Osteoblast (primary cell): ENCODE measurements around the gene PROP1. TPM values are rescaled to one million over a fixed set of nuclear protein-coding genes. Genes with fewer than 3 reads are reported as not detected.
"Not testable (repeated sequence)": the region's sequence is repeated elsewhere in the genome, so short reads cannot be mapped to it uniquely, and the experiment has no call there.

ENCODE experiments used
- DNase-seq: peaks from one replicate; pipeline ENCODE4 v3.0.0; 2011; ENCODE audit warnings: low spot score, mixed read lengths; ENCODE audit not compliant: insufficient read length; ENCODE audit errors: missing footprints
- H2AFZ ChIP-seq: 2 replicates; pipeline ENCODE4 v1.6.0; 2011; ENCODE audit warnings: mild to moderate bottlenecking, low read length
- H3K27ac ChIP-seq: 2 replicates; pipeline ENCODE4 v1.5.1; 2011; ENCODE audit warnings: mild to moderate bottlenecking, low read depth, low read length, moderate library complexity
- H3K27me3 ChIP-seq: 2 replicates; pipeline ENCODE4 v1.6.0; 2012; ENCODE audit warnings: mild to moderate bottlenecking, control low read depth, inconsistent platforms, low read length, moderate library complexity; ENCODE audit not compliant: insufficient read depth
- H3K36me3 ChIP-seq: 2 replicates; pipeline ENCODE4 v1.5.1; 2011; ENCODE audit warnings: mild to moderate bottlenecking, low read length, control low read depth, moderate library complexity; ENCODE audit not compliant: insufficient read depth
- H3K4me1 ChIP-seq: 2 replicates; pipeline ENCODE4 v1.5.1; 2011; ENCODE audit warnings: mild to moderate bottlenecking, low read length, control low read depth, moderate library complexity; ENCODE audit not compliant: insufficient read depth
- H3K4me2 ChIP-seq: 2 replicates; pipeline ENCODE4 v1.6.0; 2011; ENCODE audit warnings: mild to moderate bottlenecking, low read length; ENCODE audit not compliant: insufficient read depth
- H3K4me3 ChIP-seq: fragments of 200-600 bp; sonication (generic); 3 replicates; pipeline ENCODE4 v1.5.1; 2012; ENCODE audit warnings: mild to moderate bottlenecking, low read length, inconsistent platforms; ENCODE audit not compliant: insufficient read depth
- H3K79me2 ChIP-seq: 2 replicates; pipeline ENCODE4 v1.6.0; 2012; ENCODE audit warnings: mild to moderate bottlenecking, low read length, control low read depth, inconsistent platforms; ENCODE audit not compliant: insufficient read depth
- H3K9me3 ChIP-seq: 2 replicates; pipeline ENCODE4 v1.5.1; 2011; ENCODE audit warnings: low read depth, low read length, control low read depth
- H4K20me1 ChIP-seq: 2 replicates; pipeline ENCODE4 v1.6.0; 2012; ENCODE audit warnings: mild to moderate bottlenecking, low read length, control low read depth; ENCODE audit not compliant: insufficient read depth
- CTCF ChIP-seq: IDR thresholded peaks from 2 replicates; pipeline ENCODE4 v1.5.1; 2011; ENCODE audit warnings: mild to moderate bottlenecking, low read depth, low read length, moderate library complexity; ENCODE audit errors: extremely low read depth
- total RNA-seq: library from RNA; depleted of rRNA; stranded (reverse); fragments of >200 nt; gene quantifications from 2 replicates; pipeline ENCODE4 v1.2.3, GENCODE V29; 2012

The PROP1 gene
- not detected in 2 replicates for total RNA-seq

DNA sequence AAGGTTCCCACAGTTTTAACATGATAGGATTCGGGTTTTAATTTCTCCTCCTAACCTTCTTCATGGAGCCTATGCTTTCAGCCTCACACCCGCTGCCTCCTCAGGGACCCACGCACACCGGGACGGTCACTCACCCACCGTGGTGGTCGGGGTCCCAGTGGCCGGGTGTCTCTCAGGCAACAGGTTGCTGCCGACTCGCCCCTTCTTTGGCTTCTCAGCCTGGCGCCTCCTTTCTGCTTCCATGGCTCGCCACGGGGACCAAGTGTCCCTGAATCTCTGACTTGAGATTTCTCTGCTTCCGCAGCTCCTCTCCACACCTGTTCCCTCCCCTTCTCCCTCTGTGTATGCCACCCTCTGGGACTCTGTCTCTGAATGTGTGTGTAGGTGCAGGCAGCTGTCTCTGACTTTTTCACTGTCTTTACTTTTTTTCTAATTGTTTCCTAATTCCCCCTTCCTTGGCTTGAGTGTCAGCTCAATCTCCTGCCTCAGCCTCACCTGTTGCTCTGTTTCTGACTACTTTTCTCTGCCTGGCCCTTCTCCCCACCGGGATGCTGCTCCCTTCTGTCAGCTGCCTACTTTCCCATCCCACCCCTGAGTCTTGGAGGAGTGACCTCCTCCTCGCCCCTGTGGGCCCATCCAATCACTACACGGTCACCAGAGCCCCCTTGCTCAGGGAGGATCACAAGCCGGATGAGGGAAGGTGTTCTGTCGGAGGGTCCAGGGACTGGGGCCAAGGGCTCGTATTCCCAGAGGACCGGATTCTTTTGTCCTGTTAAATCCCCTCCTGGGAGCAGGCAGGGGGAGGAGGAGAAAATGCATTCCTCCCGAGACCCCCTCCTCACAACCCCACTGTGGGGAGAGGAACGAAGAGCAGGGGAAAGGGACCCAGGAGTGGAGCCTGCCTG lies at the start of gene PROP1:
TSS of gene PROP1 (minus strand) at position 552 of the 905 bp plus-strand sequence. CDS start at position 243, 309 bp downstream.
- TF ChIP-seq CTCF = no peak

GRCh38 chr5:178019379-178020030 lies 23.5 kb upstream of the PROP1 start:
- H3K36me3 ChIP-seq, H3K9me3 ChIP-seq, H2AFZ ChIP-seq, H3K4me1 ChIP-seq, H4K20me1 ChIP-seq, H3K79me2 ChIP-seq, H3K4me2 ChIP-seq, H3K4me3 ChIP-seq, H3K27ac ChIP-seq, H3K27me3 ChIP-seq, DNase-seq: not testable (repeated sequence)

More for the DNA sequence above, at the start of gene PROP1:
- no peak within 1 kb of the TSS for H3K4me2 ChIP-seq
- DNase-seq = peak; percentile 76
- no peak within 1 kb of the TSS for H2AFZ ChIP-seq
- no peaks in the 10 kb centered on the region for H3K79me2 ChIP-seq
- H4K20me1 ChIP-seq = no peaks in the 10 kb centered on the region
- no peak within 1 kb of the TSS for H3K27ac ChIP-seq
- H3K27me3 ChIP-seq = peaks cover 11% of the 10 kb centered on the region
- no peaks in the 10 kb centered on the region for H3K9me3 ChIP-seq
- H3K36me3 ChIP-seq = no peaks in the 10 kb centered on the region
- H3K4me1 ChIP-seq = no peaks in the 10 kb centered on the region
- no peak within 1 kb of the TSS for H3K4me3 ChIP-seq

- DNase-seq, H3K79me2 ChIP-seq, H3K27ac ChIP-seq, H3K4me1 ChIP-seq, H3K36me3 ChIP-seq, H3K9me3 ChIP-seq, H3K27me3 ChIP-seq, H2AFZ ChIP-seq, H3K4me2 ChIP-seq, H4K20me1 ChIP-seq, H3K4me3 ChIP-seq: not testable (repeated sequence)
Measured at GRCh38 chr5:178012758-178013157, 16.7 kb upstream of the PROP1 start.

DNA sequence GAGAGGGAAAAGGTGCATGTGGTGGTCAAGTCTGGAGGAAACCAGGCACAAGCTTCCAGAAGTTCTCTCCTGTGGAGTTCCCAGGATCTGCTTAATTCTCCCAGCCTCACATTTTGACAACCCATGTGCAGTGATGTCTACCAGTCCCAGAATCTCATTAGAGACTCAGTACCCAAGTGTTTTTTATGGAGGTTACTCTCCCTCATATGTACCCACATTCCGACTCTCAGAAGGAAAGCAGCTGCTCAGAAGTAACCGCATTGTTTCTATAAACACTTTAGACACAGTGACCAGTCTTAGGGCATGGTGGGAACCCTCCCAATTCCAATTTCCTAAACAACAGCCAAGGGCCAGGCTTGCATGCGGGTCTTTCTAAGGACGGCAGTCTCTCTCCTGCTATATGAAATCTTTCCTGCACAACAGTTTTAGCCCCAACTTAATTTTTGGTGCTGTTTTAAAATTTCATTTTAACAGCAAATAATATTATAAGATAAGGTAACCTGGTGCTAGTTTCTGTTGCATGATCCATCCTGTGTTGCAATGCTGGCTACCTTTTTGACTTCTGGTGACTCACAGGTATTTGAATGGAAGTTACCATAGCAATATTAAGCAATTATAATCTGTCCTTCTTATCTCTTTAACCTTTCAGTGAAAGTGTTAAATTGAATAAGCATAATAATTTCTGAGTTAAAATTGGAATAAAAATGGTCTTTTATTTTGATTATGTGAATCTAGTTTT lies 15.9 kb upstream of the PROP1 start:
- H3K27ac ChIP-seq, H4K20me1 ChIP-seq, H3K36me3 ChIP-seq, H3K4me1 ChIP-seq, H3K79me2 ChIP-seq, DNase-seq, H3K27me3 ChIP-seq, H3K4me2 ChIP-seq, H2AFZ ChIP-seq, H3K9me3 ChIP-seq, H3K4me3 ChIP-seq: not testable (repeated sequence)

- H3K27me3 ChIP-seq, H4K20me1 ChIP-seq, H3K9me3 ChIP-seq, DNase-seq, H3K27ac ChIP-seq, H3K79me2 ChIP-seq, H3K36me3 ChIP-seq, H3K4me1 ChIP-seq, H2AFZ ChIP-seq, H3K4me3 ChIP-seq, H3K4me2 ChIP-seq: not testable (repeated sequence)
Measured at GRCh38 chr5:178007272-178007671, 11.2 kb upstream of the PROP1 start.

DNA sequence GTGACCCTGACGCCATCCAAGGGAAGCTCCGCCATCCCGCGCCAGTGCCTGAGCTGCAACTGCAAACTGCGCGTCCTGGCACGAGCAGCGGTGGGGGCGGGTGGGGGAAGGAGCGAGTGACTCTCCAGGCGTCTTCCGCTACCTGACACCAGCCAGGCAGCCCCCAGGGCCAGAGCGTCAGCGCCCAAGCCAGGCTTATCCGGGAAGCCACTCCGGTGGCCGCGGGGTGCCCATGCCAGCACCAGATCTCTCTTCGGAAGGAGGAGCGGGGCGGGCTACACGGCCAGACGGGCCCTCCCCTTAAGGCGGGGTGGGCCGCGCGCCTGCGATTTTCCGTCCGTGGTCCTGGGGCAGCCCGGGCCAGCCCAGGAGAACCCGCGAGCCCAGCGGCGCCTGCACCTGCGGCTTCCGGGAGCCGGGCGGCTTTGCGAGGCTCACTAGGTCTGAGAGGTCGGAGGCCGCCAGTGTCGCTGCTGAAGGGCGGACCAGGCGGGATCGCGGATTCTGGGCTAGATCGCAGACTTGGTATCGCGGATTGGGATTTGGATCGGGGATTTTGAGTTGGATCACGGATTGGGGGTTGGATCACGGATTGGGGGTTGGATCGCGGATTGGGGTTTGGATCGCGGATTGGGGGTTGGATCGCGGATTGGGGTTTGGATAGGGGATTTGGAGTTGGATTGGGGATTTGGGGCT lies 10.6 kb upstream of the PROP1 start:
- H3K27me3 ChIP-seq, H3K4me1 ChIP-seq, H3K79me2 ChIP-seq, H3K4me2 ChIP-seq, DNase-seq, H3K27ac ChIP-seq, H3K4me3 ChIP-seq, H4K20me1 ChIP-seq, H3K36me3 ChIP-seq, H3K9me3 ChIP-seq, H2AFZ ChIP-seq: not testable (repeated sequence)

- not testable (repeated sequence) for DNase-seq, H3K4me3 ChIP-seq, H3K79me2 ChIP-seq, H3K36me3 ChIP-seq, H3K4me2 ChIP-seq, H3K27ac ChIP-seq, H4K20me1 ChIP-seq, H2AFZ ChIP-seq, H3K4me1 ChIP-seq, H3K9me3 ChIP-seq, H3K27me3 ChIP-seq
Measured at GRCh38 chr5:178006181-178006535, 10.1 kb upstream of the PROP1 start.
